ENCODE results near the gene ZDHHC1.

DNA sequence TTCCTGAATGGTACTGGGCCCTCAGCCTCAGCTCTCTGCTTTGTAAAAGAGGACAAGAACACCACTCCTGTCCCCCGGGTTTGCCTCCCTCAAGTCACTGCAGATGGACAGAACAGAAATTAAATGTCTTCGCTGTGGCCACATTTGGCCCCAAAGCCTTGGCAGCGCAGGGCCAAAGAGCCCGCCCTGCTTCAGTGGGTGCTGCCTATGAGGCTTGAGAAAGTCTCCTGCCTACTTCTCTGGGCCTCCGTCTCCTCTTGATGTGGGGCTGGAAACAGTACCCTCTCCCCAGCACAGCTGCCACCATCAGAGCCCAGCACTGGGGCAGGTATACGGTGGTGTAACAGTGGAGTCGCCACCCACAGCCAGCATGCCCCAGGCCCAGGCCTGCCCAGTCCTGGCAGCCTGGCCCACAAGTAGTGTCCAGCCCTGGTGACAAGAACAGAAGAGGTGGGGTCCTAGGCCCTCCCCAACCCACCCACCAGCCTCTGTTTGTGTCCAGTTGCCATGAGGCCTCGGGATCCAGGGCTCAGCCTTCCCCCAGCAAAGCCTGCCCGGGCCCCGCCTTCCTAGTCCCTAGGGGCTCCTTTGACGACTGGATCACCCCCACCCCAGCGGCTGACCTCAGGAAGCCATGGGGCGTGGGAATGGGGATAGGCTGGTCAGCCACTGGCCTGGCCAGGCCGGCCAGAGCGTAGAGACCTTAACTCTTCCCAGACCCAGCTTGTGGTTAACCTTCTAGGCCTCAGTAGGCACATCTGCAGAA, 19.1 kb downstream of the ZDHHC1 start:
- TF ChIP-seq, protein P1, sequence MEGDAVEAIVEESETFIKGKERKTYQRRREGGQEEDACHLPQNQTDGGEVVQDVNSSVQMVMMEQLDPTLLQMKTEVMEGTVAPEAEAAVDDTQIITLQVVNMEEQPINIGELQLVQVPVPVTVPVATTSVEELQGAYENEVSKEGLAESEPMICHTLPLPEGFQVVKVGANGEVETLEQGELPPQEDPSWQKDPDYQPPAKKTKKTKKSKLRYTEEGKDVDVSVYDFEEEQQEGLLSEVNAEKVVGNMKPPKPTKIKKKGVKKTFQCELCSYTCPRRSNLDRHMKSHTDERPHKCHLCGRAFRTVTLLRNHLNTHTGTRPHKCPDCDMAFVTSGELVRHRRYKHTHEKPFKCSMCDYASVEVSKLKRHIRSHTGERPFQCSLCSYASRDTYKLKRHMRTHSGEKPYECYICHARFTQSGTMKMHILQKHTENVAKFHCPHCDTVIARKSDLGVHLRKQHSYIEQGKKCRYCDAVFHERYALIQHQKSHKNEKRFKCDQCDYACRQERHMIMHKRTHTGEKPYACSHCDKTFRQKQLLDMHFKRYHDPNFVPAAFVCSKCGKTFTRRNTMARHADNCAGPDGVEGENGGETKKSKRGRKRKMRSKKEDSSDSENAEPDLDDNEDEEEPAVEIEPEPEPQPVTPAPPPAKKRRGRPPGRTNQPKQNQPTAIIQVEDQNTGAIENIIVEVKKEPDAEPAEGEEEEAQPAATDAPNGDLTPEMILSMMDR (IDR thresholded peaks at IDR 0.05; ENCODE audit: low read depth, low read length, missing input control): no peak
- TF ChIP-seq, protein P2, sequence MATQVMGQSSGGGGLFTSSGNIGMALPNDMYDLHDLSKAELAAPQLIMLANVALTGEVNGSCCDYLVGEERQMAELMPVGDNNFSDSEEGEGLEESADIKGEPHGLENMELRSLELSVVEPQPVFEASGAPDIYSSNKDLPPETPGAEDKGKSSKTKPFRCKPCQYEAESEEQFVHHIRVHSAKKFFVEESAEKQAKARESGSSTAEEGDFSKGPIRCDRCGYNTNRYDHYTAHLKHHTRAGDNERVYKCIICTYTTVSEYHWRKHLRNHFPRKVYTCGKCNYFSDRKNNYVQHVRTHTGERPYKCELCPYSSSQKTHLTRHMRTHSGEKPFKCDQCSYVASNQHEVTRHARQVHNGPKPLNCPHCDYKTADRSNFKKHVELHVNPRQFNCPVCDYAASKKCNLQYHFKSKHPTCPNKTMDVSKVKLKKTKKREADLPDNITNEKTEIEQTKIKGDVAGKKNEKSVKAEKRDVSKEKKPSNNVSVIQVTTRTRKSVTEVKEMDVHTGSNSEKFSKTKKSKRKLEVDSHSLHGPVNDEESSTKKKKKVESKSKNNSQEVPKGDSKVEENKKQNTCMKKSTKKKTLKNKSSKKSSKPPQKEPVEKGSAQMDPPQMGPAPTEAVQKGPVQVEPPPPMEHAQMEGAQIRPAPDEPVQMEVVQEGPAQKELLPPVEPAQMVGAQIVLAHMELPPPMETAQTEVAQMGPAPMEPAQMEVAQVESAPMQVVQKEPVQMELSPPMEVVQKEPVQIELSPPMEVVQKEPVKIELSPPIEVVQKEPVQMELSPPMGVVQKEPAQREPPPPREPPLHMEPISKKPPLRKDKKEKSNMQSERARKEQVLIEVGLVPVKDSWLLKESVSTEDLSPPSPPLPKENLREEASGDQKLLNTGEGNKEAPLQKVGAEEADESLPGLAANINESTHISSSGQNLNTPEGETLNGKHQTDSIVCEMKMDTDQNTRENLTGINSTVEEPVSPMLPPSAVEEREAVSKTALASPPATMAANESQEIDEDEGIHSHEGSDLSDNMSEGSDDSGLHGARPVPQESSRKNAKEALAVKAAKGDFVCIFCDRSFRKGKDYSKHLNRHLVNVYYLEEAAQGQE (IDR thresholded peaks at IDR 0.05): no peak
- TF ChIP-seq, protein P3, sequence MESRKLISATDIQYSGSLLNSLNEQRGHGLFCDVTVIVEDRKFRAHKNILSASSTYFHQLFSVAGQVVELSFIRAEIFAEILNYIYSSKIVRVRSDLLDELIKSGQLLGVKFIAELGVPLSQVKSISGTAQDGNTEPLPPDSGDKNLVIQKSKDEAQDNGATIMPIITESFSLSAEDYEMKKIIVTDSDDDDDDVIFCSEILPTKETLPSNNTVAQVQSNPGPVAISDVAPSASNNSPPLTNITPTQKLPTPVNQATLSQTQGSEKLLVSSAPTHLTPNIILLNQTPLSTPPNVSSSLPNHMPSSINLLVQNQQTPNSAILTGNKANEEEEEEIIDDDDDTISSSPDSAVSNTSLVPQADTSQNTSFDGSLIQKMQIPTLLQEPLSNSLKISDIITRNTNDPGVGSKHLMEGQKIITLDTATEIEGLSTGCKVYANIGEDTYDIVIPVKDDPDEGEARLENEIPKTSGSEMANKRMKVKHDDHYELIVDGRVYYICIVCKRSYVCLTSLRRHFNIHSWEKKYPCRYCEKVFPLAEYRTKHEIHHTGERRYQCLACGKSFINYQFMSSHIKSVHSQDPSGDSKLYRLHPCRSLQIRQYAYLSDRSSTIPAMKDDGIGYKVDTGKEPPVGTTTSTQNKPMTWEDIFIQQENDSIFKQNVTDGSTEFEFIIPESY (IDR thresholded peaks at IDR 0.05): no peak
- no peak for TF ChIP-seq TAF1 (conservative IDR thresholded peaks at IDR 0.05)
- TF ChIP-seq JUND (IDR thresholded peaks at IDR 0.05): no peak
- no peak for TF ChIP-seq RAD21 (IDR thresholded peaks at IDR 0.05)
- no peak for TF ChIP-seq GABPA (IDR thresholded peaks at IDR 0.05 in 1 of 2, conservative IDR thresholded peaks at IDR 0.05 in 1 of 2)
- TF ChIP-seq, protein P4, sequence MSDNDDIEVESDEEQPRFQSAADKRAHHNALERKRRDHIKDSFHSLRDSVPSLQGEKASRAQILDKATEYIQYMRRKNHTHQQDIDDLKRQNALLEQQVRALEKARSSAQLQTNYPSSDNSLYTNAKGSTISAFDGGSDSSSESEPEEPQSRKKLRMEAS (IDR thresholded peaks at IDR 0.05): no peak
- TF ChIP-seq FOXA2 (IDR thresholded peaks at IDR 0.05): no peak
- no peak for TF ChIP-seq SP1 (IDR thresholded peaks at IDR 0.05)
